Cardiac muscle cell (in vitro differentiated cells and primary cell): ENCODE results near the gene WDFY4. TPM values are rescaled to one million over a fixed set of nuclear protein-coding genes. Genes with fewer than 3 reads are reported as not detected.

Source experiments
- DNase-seq, 2 donors: peaks; one replicate each; pipeline versions ENCODE4 v3.0.0 to v3.0.0-alpha.2; 2010 to 2017; ENCODE audit warnings: low read depth in 1 of 2, low spot score in 1 of 2
- H3K27ac ChIP-seq: fragments of 200-600 bp; sonication (generic); 2 replicates; pipeline ENCODE4 v1.5.1; 2016
- H3K27me3 ChIP-seq: fragments of 200-600 bp; sonication (generic); 2 replicates; pipeline ENCODE4 v1.6.0; 2016; ENCODE audit warnings: control low read depth
- H3K36me3 ChIP-seq: fragments of 200-600 bp; sonication (generic); 2 replicates; pipeline ENCODE4 v1.5.1; 2016; ENCODE audit warnings: control low read depth
- H3K4me1 ChIP-seq: fragments of 200-600 bp; sonication (generic); 2 replicates; pipeline ENCODE4 v1.8.1; 2017; ENCODE audit warnings: low read depth, mild to moderate bottlenecking, mixed run types
- H3K4me3 ChIP-seq: fragments of 200-600 bp; sonication (generic); 2 replicates; pipeline ENCODE4 v1.5.1; 2016; ENCODE audit warnings: mild to moderate bottlenecking
- H3K9me3 ChIP-seq: fragments of 200-600 bp; sonication (generic); 2 replicates; pipeline ENCODE4 v1.5.1; 2017; ENCODE audit warnings: low read depth, mild to moderate bottlenecking, control low read depth
- polyA plus RNA-seq: library from polyadenylated mRNA; unstranded; fragments of >200 nt; fragmentation: Nextera tagmentation; extraction: Ambion mirVana; gene quantifications from 2 replicates; pipeline ENCODE4 v1.2.1, GENCODE V29; 2016
- total RNA-seq: library from RNA; depleted of rRNA; stranded (reverse); fragments of >200 nt; gene quantifications from 2 replicates; pipeline ENCODE4 v1.2.3, GENCODE V29; 2016
- TF ChIP-seq, protein P1 (sequence below): IDR thresholded peaks from 2 replicates; pipeline ENCODE4 v1.5.1; 2012; ENCODE audit warnings: low read depth, mild to moderate bottlenecking, low read length

Gene WDFY4
- total and polyA plus RNA-seq, 2 experiments from 2014 or later: not detected

DNA sequence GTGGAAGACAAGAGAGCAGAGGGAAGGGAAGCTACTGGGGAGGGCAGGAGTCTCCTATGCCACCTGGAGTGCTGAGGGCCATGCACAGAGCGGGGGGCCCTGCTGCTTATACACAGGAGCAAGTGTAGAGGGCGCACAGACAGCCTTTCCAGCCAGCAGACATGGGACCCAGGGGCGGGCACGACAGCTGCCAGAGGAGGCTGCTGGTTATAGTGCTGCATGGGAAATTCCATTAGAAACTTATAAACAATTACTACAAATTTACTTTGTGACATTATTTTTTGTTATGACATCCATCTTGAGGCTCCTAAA is 90.5 kb downstream of the WDFY4 start:
- no peaks in the 10 kb centered on the region for H3K4me1 ChIP-seq
- H3K27ac ChIP-seq: no peak overlapping the region
- no peak overlapping the region for H3K4me3 ChIP-seq
- H3K36me3 ChIP-seq: no peaks in the 10 kb centered on the region
- DNase-seq: no peak
- TF ChIP-seq, protein P1, sequence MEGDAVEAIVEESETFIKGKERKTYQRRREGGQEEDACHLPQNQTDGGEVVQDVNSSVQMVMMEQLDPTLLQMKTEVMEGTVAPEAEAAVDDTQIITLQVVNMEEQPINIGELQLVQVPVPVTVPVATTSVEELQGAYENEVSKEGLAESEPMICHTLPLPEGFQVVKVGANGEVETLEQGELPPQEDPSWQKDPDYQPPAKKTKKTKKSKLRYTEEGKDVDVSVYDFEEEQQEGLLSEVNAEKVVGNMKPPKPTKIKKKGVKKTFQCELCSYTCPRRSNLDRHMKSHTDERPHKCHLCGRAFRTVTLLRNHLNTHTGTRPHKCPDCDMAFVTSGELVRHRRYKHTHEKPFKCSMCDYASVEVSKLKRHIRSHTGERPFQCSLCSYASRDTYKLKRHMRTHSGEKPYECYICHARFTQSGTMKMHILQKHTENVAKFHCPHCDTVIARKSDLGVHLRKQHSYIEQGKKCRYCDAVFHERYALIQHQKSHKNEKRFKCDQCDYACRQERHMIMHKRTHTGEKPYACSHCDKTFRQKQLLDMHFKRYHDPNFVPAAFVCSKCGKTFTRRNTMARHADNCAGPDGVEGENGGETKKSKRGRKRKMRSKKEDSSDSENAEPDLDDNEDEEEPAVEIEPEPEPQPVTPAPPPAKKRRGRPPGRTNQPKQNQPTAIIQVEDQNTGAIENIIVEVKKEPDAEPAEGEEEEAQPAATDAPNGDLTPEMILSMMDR: no peak
- no peaks in the 10 kb centered on the region for H3K27me3 ChIP-seq
- H3K9me3 ChIP-seq: no peaks in the 10 kb centered on the region

DNA sequence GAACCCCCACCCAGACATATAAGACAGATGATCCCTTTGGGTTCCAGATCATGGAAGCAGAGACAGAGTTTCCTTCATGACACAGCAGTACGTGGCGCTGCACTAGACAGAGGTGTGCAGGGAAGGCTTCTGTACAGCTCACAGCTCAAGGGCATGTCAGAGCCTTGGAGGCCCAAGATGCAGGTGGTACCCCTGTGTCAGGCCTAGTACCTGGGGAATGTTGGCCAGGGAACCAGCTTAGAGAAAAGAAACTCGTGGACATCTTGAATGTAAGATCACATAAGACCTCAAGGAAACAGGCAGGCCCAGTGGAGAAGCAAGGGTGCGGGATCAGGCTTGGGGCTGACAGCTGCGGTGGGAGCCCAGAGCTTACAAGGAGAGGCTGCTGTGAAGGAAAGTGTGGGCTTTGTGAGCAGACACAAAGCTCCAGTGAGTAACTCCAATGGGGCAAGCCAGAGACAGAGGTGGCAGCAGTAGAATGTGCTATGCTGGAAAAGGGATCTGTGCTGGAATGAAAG is 91.4 kb downstream of the WDFY4 start:
- DNase-seq: no peak
- Histone ChIP-seq H3K4me1 (no peaks in the 10 kb centered on the region), H3K4me3 (no peak overlapping the region), H3K36me3 (no peaks in the 10 kb centered on the region), H3K27me3 (no peaks in the 10 kb centered on the region), H3K27ac (no peak overlapping the region), H3K9me3 (no peaks in the 10 kb centered on the region)
- TF ChIP-seq, protein P1: no peak

DNA sequence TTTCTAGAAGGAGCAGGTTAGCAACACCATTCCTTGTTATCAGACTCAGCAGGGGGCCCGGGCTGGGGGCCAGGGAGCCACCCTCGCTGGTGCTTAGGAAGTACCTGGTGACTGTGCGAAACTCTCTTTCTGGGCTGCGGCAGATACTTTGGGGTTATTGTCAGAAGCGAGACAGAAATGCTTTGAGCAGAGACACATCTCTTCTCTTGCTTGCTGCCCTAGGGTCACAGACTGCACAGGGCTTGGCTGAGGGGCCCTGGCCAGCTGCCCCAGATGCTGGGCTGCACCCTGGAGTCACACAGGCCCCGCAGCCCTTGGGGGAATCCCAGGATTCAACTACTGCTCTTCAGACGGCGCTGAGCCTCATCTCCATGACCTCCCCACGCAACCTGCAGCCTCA is 91.9 kb downstream of the WDFY4 start:
- no peaks in the 10 kb centered on the region for H3K9me3 ChIP-seq
- no peak overlapping the region for H3K4me3 ChIP-seq
- TF ChIP-seq, protein P1: no peak
- DNase-seq: no peak
- H3K4me1 ChIP-seq: no peaks in the 10 kb centered on the region
- H3K36me3 ChIP-seq: no peaks in the 10 kb centered on the region
- H3K27ac ChIP-seq: no peak overlapping the region
- no peaks in the 10 kb centered on the region for H3K27me3 ChIP-seq

DNA sequence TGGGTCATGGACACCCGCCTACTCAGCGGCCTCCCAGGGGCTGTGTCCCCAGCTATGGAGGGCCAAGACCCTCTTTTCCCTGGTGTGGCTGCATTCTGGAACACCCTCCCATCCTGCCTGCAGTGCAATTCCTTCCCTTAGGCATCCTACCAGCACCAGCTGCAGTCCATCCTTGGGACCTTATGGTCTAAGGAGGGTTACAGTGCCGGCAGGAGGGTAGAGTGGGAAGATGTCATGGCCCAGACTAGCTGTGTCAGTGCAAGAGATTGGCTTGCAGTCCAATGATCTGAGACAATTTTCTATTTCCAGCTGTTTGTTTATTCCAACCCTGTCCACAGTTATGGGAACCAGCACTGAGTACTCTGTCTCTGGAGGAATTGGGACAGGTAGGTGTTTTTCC is 92.4 kb downstream of the WDFY4 start:
- H3K27me3 ChIP-seq: no peaks in the 10 kb centered on the region
- no peak overlapping the region for H3K4me3 ChIP-seq
- no peaks in the 10 kb centered on the region for H3K36me3 ChIP-seq
- no peaks in the 10 kb centered on the region for H3K9me3 ChIP-seq
- no peaks in the 10 kb centered on the region for H3K4me1 ChIP-seq
- H3K27ac ChIP-seq: no peak overlapping the region
- no peak for DNase-seq
- TF ChIP-seq, protein P1: no peak

DNA sequence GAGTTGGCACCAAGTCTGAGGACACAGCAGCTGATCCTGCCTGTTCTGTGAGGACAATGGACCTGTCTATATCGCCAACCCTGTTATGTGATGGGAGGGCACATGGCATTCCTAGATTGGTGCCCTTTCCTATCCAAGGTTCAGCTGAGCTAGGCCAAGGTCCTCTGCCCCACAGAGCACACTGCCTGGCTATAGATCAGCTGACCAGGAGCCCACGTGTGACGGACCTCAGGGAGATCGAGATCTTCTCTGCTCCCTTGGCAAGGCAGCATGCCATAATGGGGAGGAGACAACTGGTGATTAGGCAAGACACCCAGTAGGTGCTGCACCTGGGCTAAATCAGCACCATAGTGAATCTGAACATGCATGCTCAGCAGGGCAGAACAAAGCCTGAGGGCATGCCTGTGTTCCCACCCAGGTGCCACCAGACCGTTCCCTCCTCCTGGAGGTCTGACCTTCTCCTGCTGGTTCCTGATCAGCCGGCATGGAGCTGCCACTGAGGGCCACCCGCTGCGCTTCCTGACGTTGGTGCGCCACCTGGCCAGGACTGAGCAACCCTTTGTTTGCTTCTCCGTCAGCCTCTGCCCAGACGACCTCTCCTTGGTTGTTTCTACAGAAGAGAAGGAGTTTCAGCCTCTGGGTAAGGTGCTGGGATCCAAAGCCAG is 93.7 kb downstream of the WDFY4 start:
- no peak for DNase-seq
- TF ChIP-seq, protein P1: no peak

DNA sequence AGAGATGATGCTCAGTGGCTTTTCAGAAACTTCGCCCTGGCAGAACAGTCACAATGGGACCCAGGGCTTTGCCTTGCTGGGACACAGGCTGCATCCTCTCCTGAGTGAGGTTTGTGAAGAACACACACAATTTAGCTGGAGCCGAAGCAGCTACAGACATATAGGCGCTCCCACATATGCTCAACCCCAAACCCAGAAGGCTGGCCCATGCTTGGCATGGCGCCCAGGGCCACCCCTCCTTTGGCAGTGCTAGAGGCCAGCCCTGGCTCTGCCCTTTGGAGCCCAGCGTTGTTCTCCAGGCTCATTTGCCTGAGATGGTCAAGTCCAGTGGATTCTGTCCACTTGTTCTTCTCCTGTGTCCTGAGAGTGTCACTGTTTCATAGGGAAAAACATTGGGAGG is 94.4 kb downstream of the WDFY4 start:
- H3K36me3 ChIP-seq: no peaks in the 10 kb centered on the region
- no peak overlapping the region for H3K4me3 ChIP-seq
- TF ChIP-seq, protein P1: no peak
- H3K27me3 ChIP-seq: no peaks in the 10 kb centered on the region
- no peak overlapping the region for H3K27ac ChIP-seq
- no peaks in the 10 kb centered on the region for H3K9me3 ChIP-seq
- H3K4me1 ChIP-seq: no peaks in the 10 kb centered on the region
- no peak for DNase-seq

More for the DNA sequence above, 93.7 kb downstream of the WDFY4 start:
- Histone ChIP-seq H3K27me3 (no peaks in the 10 kb centered on the region), H3K9me3 (no peaks in the 10 kb centered on the region), H3K27ac (no peak overlapping the region), H3K4me3 (no peak overlapping the region), H3K4me1 (no peaks in the 10 kb centered on the region), H3K36me3 (no peaks in the 10 kb centered on the region)
